DMS53 (cell line): Measurements from ENCODE around the gene CD27.
"Not testable (repeated sequence)": the region's sequence is repeated elsewhere in the genome, so short reads cannot be mapped to it uniquely, and the experiment has no call there.

Experiments used
- DNase-seq: peaks from one replicate; lab custom pipeline; 2025; lab: John Stamatoyannopoulos, UW

CD27 gene

GRCh38 chr12:6461401-6462233 is 16.9 kb downstream of the CD27 start:
- no peak for DNase-seq

- no peak for DNase-seq
Measured at GRCh38 chr12:6462234-6462995, 17.7 kb downstream of the CD27 start.

GRCh38 chr12:6463216-6463615 is 18.5 kb downstream of the CD27 start:
- no peak for DNase-seq

DNA sequence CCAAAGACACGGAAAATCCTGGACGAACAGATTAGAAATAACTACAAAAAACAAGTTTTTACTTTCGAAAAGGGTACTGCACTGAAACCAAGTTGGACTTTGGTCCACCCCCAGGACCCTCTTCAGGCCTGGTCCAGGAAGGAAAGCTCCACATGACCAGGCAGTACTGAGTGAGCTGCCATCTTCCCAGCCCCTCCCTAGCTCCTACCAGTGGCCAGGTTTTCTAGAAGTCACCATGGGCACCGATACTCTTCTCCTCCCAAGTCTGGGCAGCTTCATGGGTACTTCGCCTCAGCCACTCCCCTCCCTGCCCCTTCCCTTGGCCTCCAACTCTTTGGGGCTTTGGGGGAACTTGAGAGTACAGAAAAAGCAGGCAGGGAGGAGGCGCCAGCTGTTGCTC is 19.1 kb downstream of the CD27 start:
- no peak for DNase-seq

DNA sequence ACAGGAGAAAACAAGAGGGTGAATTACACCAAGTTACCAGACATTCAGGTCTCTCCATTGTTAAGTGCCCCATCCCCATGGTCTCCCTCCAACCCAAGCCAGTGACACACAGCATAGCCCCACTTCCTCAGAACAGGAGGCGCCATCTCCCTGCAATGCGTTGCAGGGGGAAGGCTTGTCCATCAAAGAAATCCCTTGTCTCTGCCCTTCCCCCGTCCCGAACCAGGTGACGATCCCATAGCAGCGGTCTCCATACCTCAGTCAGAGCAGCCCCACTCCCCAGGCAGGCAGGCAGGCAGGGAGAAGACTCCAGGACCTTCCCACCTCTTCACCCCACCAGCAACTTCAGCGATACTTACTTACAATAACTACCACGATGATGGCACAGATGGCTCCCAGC is 19.8 kb downstream of the CD27 start:
- DNase-seq, result no peak

DNA sequence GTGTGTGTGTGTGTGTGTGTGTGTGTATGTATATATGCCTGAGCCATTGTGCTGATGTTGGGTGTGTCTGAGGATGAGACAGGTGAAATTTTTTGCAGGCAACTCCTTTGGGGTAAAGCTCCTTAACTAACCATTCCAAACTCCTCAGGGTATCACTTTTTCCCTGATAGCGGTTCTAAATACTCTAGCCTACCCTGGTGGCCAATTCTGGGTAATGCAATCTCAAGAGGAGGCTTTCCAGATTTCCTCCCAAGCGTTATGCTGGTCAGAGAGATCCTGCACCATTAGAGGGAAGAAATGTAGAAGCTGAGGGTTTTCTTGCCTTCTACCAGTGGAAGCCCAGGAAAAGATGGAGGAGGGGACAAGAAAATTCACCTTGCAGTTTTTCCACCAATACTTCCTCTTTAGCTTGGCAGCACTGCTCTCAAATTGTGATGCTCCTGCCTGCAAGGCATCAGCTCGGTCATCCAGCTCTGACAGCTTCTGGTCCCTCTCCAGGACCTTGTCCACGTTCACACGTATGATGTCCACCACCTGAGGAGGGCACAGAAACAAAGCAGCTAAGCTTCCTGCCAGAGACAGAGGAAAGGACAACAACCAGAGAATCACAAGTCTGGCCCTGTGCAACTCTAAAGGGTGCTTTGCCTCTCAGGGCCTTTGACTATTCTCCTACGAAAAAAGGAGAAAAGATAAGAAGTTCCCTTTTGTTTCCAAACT is 20.9 kb downstream of the CD27 start:
- peak; percentile 94 for DNase-seq

DNA sequence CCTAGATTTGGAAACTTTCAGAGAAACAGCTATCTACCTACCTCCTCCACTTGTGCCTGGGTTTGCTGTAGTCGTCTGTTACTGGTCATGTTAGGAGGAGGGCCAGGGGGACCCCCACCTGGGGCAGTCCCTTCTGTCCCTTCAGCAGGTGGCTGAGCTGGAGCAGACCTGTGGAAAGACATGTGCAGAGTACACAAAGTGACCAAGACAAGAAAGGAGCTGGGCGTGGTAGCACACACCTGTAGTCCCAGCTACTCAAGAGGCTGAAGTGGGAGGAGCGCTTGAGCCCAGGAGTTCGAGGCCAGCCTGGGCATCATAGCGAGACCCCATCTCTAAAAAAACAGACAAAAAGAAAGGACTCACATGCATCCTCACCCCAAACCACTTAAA is 21.4 kb downstream of the CD27 start:
- no peak for DNase-seq

DNA sequence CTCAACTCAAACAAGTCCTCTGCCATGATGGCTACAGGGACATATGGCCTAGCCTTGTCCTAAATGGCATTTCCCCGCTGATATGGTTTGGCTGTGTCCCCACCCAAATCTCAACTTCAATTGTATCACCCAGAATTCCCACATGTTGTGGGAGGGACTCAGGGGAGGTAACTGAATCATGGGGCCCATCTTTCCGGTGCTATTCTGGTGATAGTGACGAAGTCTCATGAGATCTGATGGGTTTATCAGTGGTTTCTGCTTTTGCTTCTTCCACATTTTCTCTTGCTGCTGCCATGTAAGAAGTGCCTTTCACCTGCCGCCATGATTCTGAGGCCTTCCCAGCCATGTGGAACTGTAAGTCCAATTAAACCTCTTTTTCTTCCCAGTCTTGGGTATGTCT is 22.0 kb downstream of the CD27 start:
- DNase-seq, result not testable (repeated sequence)

GRCh38 chr12:6467571-6468282 is 23.0 kb downstream of the CD27 start:
- not testable (repeated sequence) for DNase-seq

DNA sequence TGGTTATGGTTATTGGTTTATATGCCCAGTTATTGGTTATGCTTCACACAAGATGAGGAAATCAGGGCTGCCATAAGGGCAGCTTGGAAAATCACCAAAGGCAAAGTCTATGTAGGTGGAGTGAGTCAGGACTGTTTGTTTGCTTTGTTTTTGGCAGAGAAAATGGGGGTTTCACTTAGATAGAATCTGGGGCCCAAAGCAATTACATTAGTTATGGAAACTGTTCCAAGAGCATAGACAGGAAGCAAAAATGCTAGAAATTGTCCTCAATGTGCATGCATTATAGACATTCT is 23.5 kb downstream of the CD27 start:
- no peak for DNase-seq

DNA sequence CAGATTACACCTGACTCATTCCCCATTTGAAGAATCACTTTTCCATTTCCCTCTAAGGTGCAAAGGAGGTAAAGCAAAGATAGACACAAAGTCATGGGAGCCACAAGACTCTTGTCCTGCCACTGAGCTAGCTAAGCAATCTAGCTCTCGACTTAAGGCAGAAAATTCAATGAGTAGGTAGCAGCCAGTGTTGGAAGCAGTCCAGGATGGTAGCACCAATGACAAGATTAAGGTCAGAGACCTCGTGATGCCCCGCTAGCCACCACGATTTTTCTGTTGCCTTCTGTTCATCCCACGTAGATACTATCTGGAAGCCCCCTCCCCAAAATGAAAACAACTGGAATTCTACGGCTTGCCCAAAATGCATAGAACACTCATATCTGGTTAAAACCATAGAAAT is 24.3 kb downstream of the CD27 start:
- DNase-seq, result no peak

GRCh38 chr12:6469609-6470374 is 25.0 kb downstream of the CD27 start:
- no peak for DNase-seq

DNA sequence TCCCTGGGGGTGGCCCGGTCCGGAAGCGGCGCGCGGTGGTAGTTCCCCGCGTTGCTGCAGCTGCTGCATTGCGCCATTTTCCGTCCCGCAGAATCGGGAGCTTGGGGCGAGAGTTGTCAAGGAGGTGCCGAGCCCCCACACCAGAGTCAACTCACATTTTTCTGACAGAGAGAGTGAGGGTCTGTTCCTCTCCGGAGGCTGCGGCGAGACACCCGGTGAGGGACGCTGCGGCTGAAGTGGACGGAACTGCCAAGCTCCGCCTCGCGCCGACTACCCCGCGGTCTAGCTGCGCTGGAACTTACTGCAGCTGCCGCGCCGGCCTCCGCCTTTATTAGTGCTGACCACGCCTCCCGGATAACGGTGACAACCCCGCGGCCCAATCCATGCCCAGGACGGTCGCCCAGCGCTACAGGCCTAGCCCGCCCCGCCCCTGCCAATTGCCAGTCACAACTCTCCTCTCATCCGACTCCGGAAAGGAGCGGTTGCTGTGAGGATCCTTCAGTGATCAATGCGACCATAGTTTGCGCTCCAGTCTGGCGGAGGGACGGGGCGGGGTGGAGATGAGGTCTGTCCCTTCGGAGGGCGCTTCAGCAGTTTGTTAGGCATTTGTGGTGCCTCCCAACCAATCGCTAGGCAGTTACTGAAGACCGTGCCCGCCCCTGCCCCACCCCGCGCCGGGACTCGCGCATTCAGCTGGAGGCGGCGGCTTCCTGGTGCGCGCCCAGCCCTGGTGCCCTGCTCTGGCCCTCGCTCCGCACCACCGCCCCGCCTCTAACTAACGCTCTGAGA is 25.8 kb downstream of the CD27 start, which contains the start of gene VAMP1:
VAMP1 (minus strand) TSS at position 303 of the 789 bp plus-strand sequence; CDS start at position 157, 146 bp downstream.
- peak; percentile 100 for DNase-seq

- DNase-seq, result no peak
Measured at GRCh38 chr12:6471989-6472360, 27.2 kb downstream of the CD27 start.

DNA sequence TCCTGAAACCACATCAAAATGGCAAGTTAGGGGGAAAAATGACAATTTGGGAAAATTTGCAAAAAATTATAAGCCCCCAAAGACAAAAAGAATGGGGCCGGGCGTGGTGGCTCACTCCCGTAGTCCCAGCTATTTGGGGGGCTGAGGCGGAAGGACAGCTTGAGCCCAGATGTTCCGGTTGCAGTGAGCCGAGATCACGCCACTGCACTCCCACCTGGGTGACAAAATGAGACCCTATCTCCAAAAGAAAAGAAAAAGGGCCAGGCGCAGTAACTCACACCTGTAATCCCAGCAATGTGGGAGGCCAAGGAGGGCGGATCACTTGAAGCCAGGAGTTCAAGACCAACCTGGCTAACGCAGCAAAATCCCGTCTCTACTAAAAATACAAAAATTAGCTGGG is 27.7 kb downstream of the CD27 start:
- no peak for DNase-seq

- DNase-seq, result not testable (repeated sequence)
Measured at GRCh38 chr12:6475233-6475975, 30.6 kb downstream of the CD27 start.

GRCh38 chr12:6476489-6476888 is 31.7 kb downstream of the CD27 start:
- no peak for DNase-seq

GRCh38 chr12:6477601-6478377 is 33.0 kb downstream of the CD27 start:
- peak; percentile 77 for DNase-seq

DNA sequence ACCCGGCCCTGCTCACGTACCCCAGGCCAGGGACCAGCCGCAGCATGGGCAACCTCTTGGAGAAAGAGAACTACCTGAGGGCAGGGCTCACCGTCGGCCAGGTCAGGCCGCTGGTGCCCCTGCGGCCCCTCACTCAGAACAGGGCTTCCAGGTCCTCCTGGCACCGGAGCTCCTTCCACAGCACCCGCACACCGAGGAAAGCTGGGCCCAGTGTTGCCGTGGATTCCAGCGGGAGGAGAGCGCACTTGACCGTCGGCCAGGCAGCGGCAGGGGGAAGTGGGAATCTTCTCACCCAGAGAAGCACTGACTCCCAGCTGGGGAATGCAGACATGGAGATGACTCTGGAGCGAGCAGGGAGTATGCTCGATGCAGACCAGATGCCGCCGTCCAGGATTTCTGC is 33.7 kb downstream of the CD27 start:
- no peak for DNase-seq
